ENCODE results near the gene TMEM17. TPM values are rescaled to one million over a fixed set of nuclear protein-coding genes. Genes with fewer than 3 reads are reported as not detected.

The TMEM17 gene
- total and polyA plus RNA-seq, 2 of the 13 experiments (the other 11 are each of a cell fraction or from before 2014, with no cell fraction given): 0.22 to 0.50 TPM

DNA sequence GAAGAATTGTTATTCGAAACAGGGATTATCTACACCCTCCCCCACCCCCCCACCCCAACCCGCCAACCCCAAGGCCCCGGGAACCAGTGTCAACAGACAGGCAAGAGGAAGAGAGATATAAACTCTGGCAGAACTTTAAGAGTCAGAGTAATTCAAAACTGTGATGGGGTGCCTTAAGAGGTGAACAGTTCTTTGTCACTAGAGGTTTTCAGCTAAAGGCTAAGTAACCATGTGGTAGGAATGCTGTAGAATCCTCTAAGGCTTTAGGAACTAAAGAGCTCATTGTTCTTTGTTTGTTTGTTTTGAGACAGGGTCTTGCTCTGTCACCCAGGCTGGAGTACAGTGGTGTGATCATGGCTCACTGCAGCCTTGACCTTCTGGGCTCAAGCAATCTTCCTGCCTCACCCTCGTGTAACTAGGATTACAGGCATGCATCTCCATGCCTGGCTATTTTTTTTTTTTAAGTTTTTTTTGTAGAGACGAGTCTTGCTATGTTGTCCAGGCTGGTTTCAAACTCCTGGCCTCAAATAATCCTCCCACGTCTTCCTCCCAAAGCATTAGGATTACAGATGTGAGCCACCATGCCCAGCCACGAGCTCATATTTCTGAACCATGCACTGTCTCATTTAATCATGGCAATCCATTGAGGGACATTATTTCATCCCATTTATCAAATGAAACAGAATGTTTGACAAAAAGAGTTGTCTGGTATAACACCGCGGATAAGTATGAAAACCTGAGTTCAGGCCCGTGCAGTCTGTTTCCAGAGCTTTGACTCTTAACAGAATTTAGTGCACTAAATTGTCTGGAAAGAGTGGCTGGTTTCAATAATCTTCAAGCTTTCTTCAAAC is 20.8 kb upstream of the TMEM17 start (continued):
- TF ChIP-seq ZNF75D (CRISPR knock-in tag; IDR thresholded peaks at IDR 0.05; ENCODE audit: borderline replicate concordance) (no peak), ZFX (CRISPR knock-in tag; IDR thresholded peaks at IDR 0.05; ENCODE audit: low read depth) (peak; percentile 49; the same call in 1 of the 2 replicates), ZNF773 (CRISPR knock-in tag; IDR thresholded peaks at IDR 0.05; ENCODE audit: borderline replicate concordance) (no peak), LCORL (IDR thresholded peaks at IDR 0.05) (peak; percentile 53), LCORL (CRISPR knock-in tag; IDR thresholded peaks at IDR 0.05) (no peak; the same call in 1 of the 2 replicates), BCL3 (CRISPR knock-in tag; IDR thresholded peaks at IDR 0.05) (0 out of 2 replicates have a peak, but pooled peaks have one; percentile 3), ZNF780A (CRISPR knock-in tag; IDR thresholded peaks at IDR 0.05) (no peak), HOXD1 (CRISPR knock-in tag; IDR thresholded peaks at IDR 0.05) (peak; percentile 78; the same call in 1 of the 2 replicates), ZSCAN31 (CRISPR knock-in tag; IDR thresholded peaks at IDR 0.05; ENCODE audit: low read depth) (peak; percentile 79), HNRNPK (IDR thresholded peaks at IDR 0.05; ENCODE audit: low read depth, low read length, poor library complexity, severe bottlenecking) (no peak), MEIS2 (CRISPR knock-in tag; IDR thresholded peaks at IDR 0.05) (peak; percentile 91), ZNF143 (CRISPR knock-in tag; IDR thresholded peaks at IDR 0.05) (peak; percentile 26; the same call in 1 of the 2 replicates), ZNF703 (CRISPR knock-in tag; IDR thresholded peaks at IDR 0.05; ENCODE audit: borderline replicate concordance) (0 out of 2 replicates have a peak, but pooled peaks have one; percentile 72), HCFC1 (IDR thresholded peaks at IDR 0.05; ENCODE audit: low read depth, low read length) (no peak), ZSCAN25 (CRISPR knock-in tag; IDR thresholded peaks at IDR 0.05) (0 out of 2 replicates have a peak, but pooled peaks have one; percentile 47), NAIF1 (CRISPR knock-in tag; IDR thresholded peaks at IDR 0.05; ENCODE audit: borderline replicate concordance) (peak; percentile 85; the same call in 1 of the 2 replicates), NFRKB (IDR thresholded peaks at IDR 0.05) (no peak), ZNF333 (CRISPR knock-in tag; IDR thresholded peaks at IDR 0.05; ENCODE audit: borderline replicate concordance) (no peak), MEF2D (CRISPR knock-in tag; IDR thresholded peaks at IDR 0.05) (peak; percentile 84)
- TF ChIP-seq, protein P1, sequence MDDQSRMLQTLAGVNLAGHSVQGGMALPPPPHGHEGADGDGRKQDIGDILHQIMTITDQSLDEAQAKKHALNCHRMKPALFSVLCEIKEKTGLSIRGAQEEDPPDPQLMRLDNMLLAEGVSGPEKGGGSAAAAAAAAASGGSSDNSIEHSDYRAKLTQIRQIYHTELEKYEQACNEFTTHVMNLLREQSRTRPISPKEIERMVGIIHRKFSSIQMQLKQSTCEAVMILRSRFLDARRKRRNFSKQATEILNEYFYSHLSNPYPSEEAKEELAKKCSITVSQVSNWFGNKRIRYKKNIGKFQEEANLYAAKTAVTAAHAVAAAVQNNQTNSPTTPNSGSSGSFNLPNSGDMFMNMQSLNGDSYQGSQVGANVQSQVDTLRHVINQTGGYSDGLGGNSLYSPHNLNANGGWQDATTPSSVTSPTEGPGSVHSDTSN (CRISPR knock-in tag; IDR thresholded peaks at IDR 0.05; ENCODE audit: borderline replicate concordance): no peak
- TF ChIP-seq, protein P2, sequence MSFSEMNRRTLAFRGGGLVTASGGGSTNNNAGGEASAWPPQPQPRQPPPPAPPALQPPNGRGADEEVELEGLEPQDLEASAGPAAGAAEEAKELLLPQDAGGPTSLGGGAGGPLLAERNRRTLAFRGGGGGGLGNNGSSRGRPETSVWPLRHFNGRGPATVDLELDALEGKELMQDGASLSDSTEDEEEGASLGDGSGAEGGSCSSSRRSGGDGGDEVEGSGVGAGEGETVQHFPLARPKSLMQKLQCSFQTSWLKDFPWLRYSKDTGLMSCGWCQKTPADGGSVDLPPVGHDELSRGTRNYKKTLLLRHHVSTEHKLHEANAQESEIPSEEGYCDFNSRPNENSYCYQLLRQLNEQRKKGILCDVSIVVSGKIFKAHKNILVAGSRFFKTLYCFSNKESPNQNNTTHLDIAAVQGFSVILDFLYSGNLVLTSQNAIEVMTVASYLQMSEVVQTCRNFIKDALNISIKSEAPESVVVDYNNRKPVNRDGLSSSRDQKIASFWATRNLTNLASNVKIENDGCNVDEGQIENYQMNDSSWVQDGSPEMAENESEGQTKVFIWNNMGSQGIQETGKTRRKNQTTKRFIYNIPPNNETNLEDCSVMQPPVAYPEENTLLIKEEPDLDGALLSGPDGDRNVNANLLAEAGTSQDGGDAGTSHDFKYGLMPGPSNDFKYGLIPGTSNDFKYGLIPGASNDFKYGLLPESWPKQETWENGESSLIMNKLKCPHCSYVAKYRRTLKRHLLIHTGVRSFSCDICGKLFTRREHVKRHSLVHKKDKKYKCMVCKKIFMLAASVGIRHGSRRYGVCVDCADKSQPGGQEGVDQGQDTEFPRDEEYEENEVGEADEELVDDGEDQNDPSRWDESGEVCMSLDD (CRISPR knock-in tag; IDR thresholded peaks at IDR 0.05; ENCODE audit: borderline replicate concordance): 0 out of 2 replicates have a peak, but pooled peaks have one; percentile 47
- TF ChIP-seq, protein P3, sequence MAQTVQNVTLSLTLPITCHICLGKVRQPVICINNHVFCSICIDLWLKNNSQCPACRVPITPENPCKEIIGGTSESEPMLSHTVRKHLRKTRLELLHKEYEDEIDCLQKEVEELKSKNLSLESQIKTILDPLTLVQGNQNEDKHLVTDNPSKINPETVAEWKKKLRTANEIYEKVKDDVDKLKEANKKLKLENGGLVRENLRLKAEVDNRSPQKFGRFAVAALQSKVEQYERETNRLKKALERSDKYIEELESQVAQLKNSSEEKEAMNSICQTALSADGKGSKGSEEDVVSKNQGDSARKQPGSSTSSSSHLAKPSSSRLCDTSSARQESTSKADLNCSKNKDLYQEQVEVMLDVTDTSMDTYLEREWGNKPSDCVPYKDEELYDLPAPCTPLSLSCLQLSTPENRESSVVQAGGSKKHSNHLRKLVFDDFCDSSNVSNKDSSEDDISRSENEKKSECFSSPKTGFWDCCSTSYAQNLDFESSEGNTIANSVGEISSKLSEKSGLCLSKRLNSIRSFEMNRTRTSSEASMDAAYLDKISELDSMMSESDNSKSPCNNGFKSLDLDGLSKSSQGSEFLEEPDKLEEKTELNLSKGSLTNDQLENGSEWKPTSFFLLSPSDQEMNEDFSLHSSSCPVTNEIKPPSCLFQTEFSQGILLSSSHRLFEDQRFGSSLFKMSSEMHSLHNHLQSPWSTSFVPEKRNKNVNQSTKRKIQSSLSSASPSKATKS (CRISPR knock-in tag; IDR thresholded peaks at IDR 0.05): no peak
